Measurements from ENCODE around the gene USF2.
"Not testable (repeated sequence)": the region's sequence is repeated elsewhere in the genome, so short reads cannot be mapped to it uniquely, and the experiment has no call there.

Gene USF2
- long read RNA-seq, donor 1, transcript USF2-201 (10 exons, 1,634 nt), result major isoform, 23 of 50 reads
- long read RNA-seq, donor 1, transcript USF2-214 (3 exons, 848 nt), result minor isoform, 6 of 50 reads
- long read RNA-seq, donor 1, partial matches to known transcripts, result 12 of 50 reads
- long read RNA-seq, donor 1, other reads (novel, unspliced or antisense), result 0 of 50 reads
- long read RNA-seq, donor 2, transcript USF2-201 (10 exons, 1,634 nt), result major isoform, 8 of 66 reads
- long read RNA-seq, donor 2, transcript USF2-212 (4 exons, 446 nt), result minor isoform, 5 of 66 reads
- long read RNA-seq, donor 2, partial matches to known transcripts, result 43 of 66 reads
- long read RNA-seq, donor 2, other reads (novel, unspliced or antisense), result 0 of 66 reads
- long read RNA-seq, donor 3, transcript USF2-214 (3 exons, 848 nt), result major isoform, 5 of 32 reads
- long read RNA-seq, donor 3, transcript USF2-201 (10 exons, 1,634 nt), result major isoform, 5 of 32 reads
- long read RNA-seq, donor 3, partial matches to known transcripts, result 13 of 32 reads
- long read RNA-seq, donor 3, other reads (novel, unspliced or antisense), result 0 of 32 reads
- long read RNA-seq, donor 4, transcript USF2-201 (10 exons, 1,634 nt), result major isoform, 12 of 49 reads
- long read RNA-seq, donor 4, transcript USF2-212 (4 exons, 446 nt), result minor isoform, 5 of 49 reads
- long read RNA-seq, donor 4, partial matches to known transcripts, result 22 of 49 reads
- long read RNA-seq, donor 4, other reads (novel, unspliced or antisense), result 0 of 49 reads
- long read RNA-seq, donor 5, transcript USF2-206 (2 exons, 2,742 nt), result minor isoform, 5 of 94 reads
- long read RNA-seq, donor 5, transcript USF2-201 (10 exons, 1,634 nt), result major isoform, 24 of 94 reads
- long read RNA-seq, donor 5, partial matches to known transcripts, result 60 of 94 reads
- long read RNA-seq, donor 5, other reads (novel, unspliced or antisense), result 0 of 94 reads
- long read RNA-seq, donor 6, transcript USF2-206 (2 exons, 2,742 nt), result minor isoform, 8 of 70 reads
- long read RNA-seq, donor 6, transcript USF2-212 (4 exons, 446 nt), result minor isoform, 6 of 70 reads
- long read RNA-seq, donor 6, transcript USF2-201 (10 exons, 1,634 nt), result major isoform, 15 of 70 reads
- long read RNA-seq, donor 6, transcript USF2-214 (3 exons, 848 nt), result minor isoform, 5 of 70 reads
- long read RNA-seq, donor 6, partial matches to known transcripts, result 32 of 70 reads
- long read RNA-seq, donor 6, other reads (novel, unspliced or antisense), result 0 of 70 reads
- long read RNA-seq, donor 7, result 0 reads
- long read RNA-seq, donor 8, transcript USF2-201 (10 exons, 1,634 nt), result major isoform, 12 of 43 reads
- long read RNA-seq, donor 8, transcript USF2-214 (3 exons, 848 nt), result minor isoform, 6 of 43 reads
- long read RNA-seq, donor 8, partial matches to known transcripts, result 17 of 43 reads
- long read RNA-seq, donor 8, other reads (novel, unspliced or antisense), result 0 of 43 reads

GRCh38 chr19:35268536-35269437 is at the start of gene USF2:
TSS of gene USF2 (plus strand) at chr19:35268962. CDS start at chr19:35269102, 140 bp downstream.
- peak; percentile 63 for DNase-seq

GRCh38 chr19:35219008-35219407 is 49.8 kb upstream of the USF2 start:
- DNase-seq, result no peak

- DNase-seq, result no peak
Observed at GRCh38 chr19:35220315-35220921, 48.3 kb upstream of the USF2 start.

GRCh38 chr19:35220973-35221590 is 47.7 kb upstream of the USF2 start:
- DNase-seq, result not testable (repeated sequence)

GRCh38 chr19:35222373-35223015 is 46.3 kb upstream of the USF2 start:
- DNase-seq, result no peak

GRCh38 chr19:35223084-35223790 is 45.5 kb upstream of the USF2 start:
- no peak for DNase-seq

- DNase-seq, result no peak
Observed at GRCh38 chr19:35223862-35224505, 44.8 kb upstream of the USF2 start.

- DNase-seq, result no peak
Observed at GRCh38 chr19:35224681-35225571, 43.8 kb upstream of the USF2 start.

GRCh38 chr19:35225951-35226350 is 42.8 kb upstream of the USF2 start:
- DNase-seq, result no peak

- no peak for DNase-seq
Observed at GRCh38 chr19:35226748-35227147, 42.0 kb upstream of the USF2 start.

- DNase-seq, result no peak
Observed at GRCh38 chr19:35228177-35228930, 40.4 kb upstream of the USF2 start, which contains the start of gene FAM187B. TSS of gene FAM187B (minus strand) at chr19:35228739. CDS start at chr19:35228680, 59 bp downstream.

GRCh38 chr19:35229601-35230000 is 39.2 kb upstream of the USF2 start:
- DNase-seq, result no peak

- DNase-seq, result no peak
Observed at GRCh38 chr19:35231956-35232645, 36.7 kb upstream of the USF2 start.

- DNase-seq, result no peak
Observed at GRCh38 chr19:35232912-35233311, 35.9 kb upstream of the USF2 start.

- DNase-seq, result no peak
Observed at GRCh38 chr19:35236638-35237400, 31.9 kb upstream of the USF2 start.
